H1 (cell line): ENCODE data around the gene OXA1L. TPM values are rescaled to one million over a fixed set of nuclear protein-coding genes. Genes with fewer than 3 reads are reported as not detected.

ENCODE experiments used
- CTCF ChIA-PET: fragments of 300-600 bp; sonication (Branson Sonifier 250); formaldehyde crosslinking; loops from one replicate; lab custom pipeline; 2021; ENCODE audit not compliant: partially characterized antibody; lab: Charles Lee
- POLR2A ChIA-PET: fragments of 300-600 bp; sonication (Branson Sonifier 250); formaldehyde crosslinking; loops from one replicate; lab custom pipeline; 2021; ENCODE audit warnings: inconsistent platforms; ENCODE audit not compliant: partially characterized antibody; lab: Charles Lee
- DNase-seq, 2 experiments: peaks; one replicate each; pipeline versions ENCODE4 v3.0.0 to v3.0.0-alpha.2; 2010 to 2022; ENCODE audit warnings: low spot score in 2 of 2, low read depth in 1 of 2, mixed read lengths in 1 of 2
- FAIRE-seq: peaks from 2 replicates; lab custom pipeline; 2011; peaks lifted over from hg19 to GRCh38; lab: Jason Lieb, UNC
- H2AFZ ChIP-seq: 2 replicates; pipeline ENCODE4 v1.8.1; 2012; ENCODE audit warnings: low read length, inconsistent platforms
- H2AK5ac ChIP-seq: 2 replicates; pipeline ENCODE4 v1.6.1; 2013; ENCODE audit warnings: low read depth, low read length
- H2BK120ac ChIP-seq: replicated peaks from 2 replicates; pipeline ENCODE3; 2013; ENCODE audit warnings: low read depth, low read length, inconsistent platforms
- H2BK12ac ChIP-seq: 2 replicates; pipeline ENCODE4 v1.6.1; 2013; ENCODE audit warnings: low read depth, low read length
- H2BK15ac ChIP-seq: 2 replicates; pipeline ENCODE4 v1.6.1; 2013; ENCODE audit warnings: low read length
- H2BK20ac ChIP-seq: 2 replicates; pipeline ENCODE4 v1.6.1; 2013; ENCODE audit warnings: low read length
- H2BK5ac ChIP-seq: 2 replicates; pipeline ENCODE4 v1.6.1; 2013; ENCODE audit warnings: low read depth, low read length
- H3K14ac ChIP-seq: 2 replicates; pipeline ENCODE4 v1.6.1; 2013; ENCODE audit warnings: inconsistent platforms; ENCODE audit not compliant: insufficient read length
- H3K18ac ChIP-seq: 2 replicates; pipeline ENCODE4 v1.6.1; 2013; ENCODE audit warnings: low read length; ENCODE audit errors: extremely low read depth
- H3K23ac ChIP-seq: 2 replicates; pipeline ENCODE4 v1.6.1; 2013; ENCODE audit warnings: inconsistent platforms; ENCODE audit not compliant: insufficient read length
- H3K23me2 ChIP-seq: 2 replicates; pipeline ENCODE4 v1.6.1; 2013; ENCODE audit warnings: low read depth, low read length
- H3K27ac ChIP-seq: 2 replicates; pipeline ENCODE4 v1.6.1; 2011; ENCODE audit warnings: low read depth, low read length, inconsistent platforms
- H3K27me3 ChIP-seq, 4 experiments: replicated peaks in 1 of 4; 1 replicate in 1 of 4; 2 replicates in 3 of 4; pipeline versions ENCODE4 v1.6.1 to v1.8.1; 2011 to 2013; ENCODE audit warnings: low read length in 3 of 4, mild to moderate bottlenecking in 3 of 4, inconsistent platforms in 2 of 4, mixed read lengths in 2 of 4, moderate library complexity in 1 of 4; ENCODE audit not compliant: control insufficient read depth in 3 of 4, insufficient read depth in 3 of 4; ENCODE audit errors: extremely low read depth in 1 of 4
- H3K36me3 ChIP-seq, 4 experiments: 2 replicates each; pipeline versions ENCODE4 v1.6.1 to v1.8.1; 2011 to 2013; ENCODE audit warnings: mild to moderate bottlenecking in 4 of 4, low read length in 3 of 4, moderate library complexity in 2 of 4, control low read depth in 1 of 4, inconsistent platforms in 1 of 4; ENCODE audit not compliant: insufficient read depth in 4 of 4, control insufficient read depth in 2 of 4
- H3K4ac ChIP-seq: replicated peaks from 2 replicates; pipeline ENCODE3; 2013; ENCODE audit warnings: low read length, low read depth, mixed read lengths, inconsistent platforms; ENCODE audit not compliant: insufficient read length
- H3K4me1 ChIP-seq, 4 experiments: replicated peaks in 1 of 4; 1 replicate in 1 of 4; 2 replicates in 3 of 4; pipeline versions ENCODE4 v1.6.1 to v1.8.1; 2011 to 2013; ENCODE audit warnings: low read length in 3 of 4, inconsistent platforms in 2 of 4, mixed read lengths in 1 of 4; ENCODE audit not compliant: insufficient read depth in 4 of 4, control insufficient read depth in 3 of 4
- H3K4me2 ChIP-seq, 2 experiments: 2 replicates each; pipeline versions ENCODE4 v1.6.1 to v1.8.1; 2011 to 2013; ENCODE audit warnings: low read depth in 2 of 2, low read length in 2 of 2, control low read depth in 1 of 2, inconsistent platforms in 1 of 2, mild to moderate bottlenecking in 1 of 2; ENCODE audit not compliant: insufficient read depth in 1 of 2
- H3K4me3 ChIP-seq, 4 experiments: fragments of 200-600, 300-600 bp in 1 of 4; sonication (generic), shearing (Covaris generic), sonication (Bioruptor Twin) in 1 of 4; 2 replicates each; pipeline versions ENCODE4 v1.5.1 to v1.8.1; 2011 to 2016; ENCODE audit warnings: low read length in 4 of 4, low read depth in 3 of 4, control low read depth in 2 of 4, inconsistent platforms in 2 of 4, mild to moderate bottlenecking in 2 of 4, mixed read lengths in 1 of 4, moderate library complexity in 1 of 4; ENCODE audit not compliant: insufficient read depth in 2 of 4; ENCODE audit errors: extremely low read depth in 1 of 4
- H3K56ac ChIP-seq: replicated peaks from 2 replicates; pipeline ENCODE3; 2013; ENCODE audit warnings: low read depth, mild to moderate bottlenecking, mixed read lengths, low read length, inconsistent platforms; ENCODE audit not compliant: insufficient read length
- H3K79me1 ChIP-seq: 2 replicates; pipeline ENCODE4 v1.6.1; 2013; ENCODE audit warnings: low read depth, low read length, control low read depth
- H3K79me2 ChIP-seq, 2 experiments: 2 replicates each; pipeline versions ENCODE4 v1.6.1 to v1.8.1; 2012 to 2013; ENCODE audit warnings: low read length in 2 of 2, mild to moderate bottlenecking in 2 of 2, inconsistent platforms in 1 of 2; ENCODE audit not compliant: insufficient read depth in 2 of 2, control insufficient read depth in 1 of 2
- H3K9ac ChIP-seq, 4 experiments: replicated peaks in 1 of 4; 1 replicate in 1 of 4; 2 replicates in 3 of 4; pipeline versions ENCODE4 v1.6.1 to v1.8.1; 2011 to 2013; ENCODE audit warnings: low read depth in 3 of 4, low read length in 3 of 4, control low read depth in 2 of 4, mild to moderate bottlenecking in 2 of 4, moderate library complexity in 2 of 4, inconsistent platforms in 1 of 4; ENCODE audit errors: extremely low read depth in 1 of 4
- H3K9me3 ChIP-seq, 2 experiments: 2 replicates each; pipeline versions ENCODE4 v1.6.1 to v1.8.1; 2012 to 2013; ENCODE audit warnings: mild to moderate bottlenecking in 2 of 2, moderate library complexity in 2 of 2, control low read depth in 1 of 2, inconsistent platforms in 1 of 2, low read depth in 1 of 2, low read length in 1 of 2, mixed read lengths in 1 of 2; ENCODE audit not compliant: insufficient read depth in 2 of 2
- H4K20me1 ChIP-seq, 2 experiments: replicated peaks in 1 of 2; 2 replicates each; pipeline versions ENCODE3 to v1.8.1; 2011 to 2013; ENCODE audit warnings: inconsistent platforms in 2 of 2, low read length in 2 of 2, mild to moderate bottlenecking in 1 of 2; ENCODE audit not compliant: insufficient read depth in 2 of 2, control insufficient read depth in 1 of 2
- H4K5ac ChIP-seq: 2 replicates; pipeline ENCODE4 v1.6.1; 2013; ENCODE audit warnings: low read length, low read depth, mixed read lengths, inconsistent platforms; ENCODE audit not compliant: insufficient read length
- H4K8ac ChIP-seq: 2 replicates; pipeline ENCODE4 v1.8.0; 2013; ENCODE audit warnings: mild to moderate bottlenecking, moderate library complexity, low read length, inconsistent platforms; ENCODE audit not compliant: insufficient read depth; ENCODE audit errors: extremely low read depth
- H4K91ac ChIP-seq: replicated peaks from 2 replicates; pipeline ENCODE3; 2013; ENCODE audit warnings: low read length, mixed read lengths, inconsistent platforms; ENCODE audit not compliant: insufficient read length
- ASH2L ChIP-seq: fragments of 200-600, 300-600 bp; sonication (generic); IDR thresholded peaks from one replicate; pipeline ENCODE4 v1.7.1; 2017; ENCODE audit warnings: low read length
- CBX8 ChIP-seq: fragments of 300-800, 300-1000 bp; sonication (generic); IDR thresholded peaks from 2 replicates; pipeline ENCODE4 v1.7.1; 2016; ENCODE audit warnings: low read depth, low read length, borderline replicate concordance
- CEBPB ChIP-seq: IDR thresholded peaks from 2 replicates; pipeline ENCODE4 v1.6.1; 2012; ENCODE audit warnings: low read depth, low read length
- CHD1 ChIP-seq: IDR thresholded peaks from 2 replicates; pipeline ENCODE4 v1.6.1; 2012; ENCODE audit warnings: low read depth, low read length, improper control_type of control experiment
- CHD2 ChIP-seq: IDR thresholded peaks from 2 replicates; pipeline ENCODE4 v1.6.1; 2012; ENCODE audit warnings: low read length, improper control_type of control experiment
- GTF2F1 ChIP-seq: IDR thresholded peaks from 2 replicates; pipeline ENCODE4 v1.6.1; 2012; ENCODE audit warnings: low read depth, low read length, improper control_type of control experiment, borderline replicate concordance
- KDM4A ChIP-seq: IDR thresholded peaks from one replicate; pipeline ENCODE4 v1.7.1; 2012; ENCODE audit warnings: low read depth, mild to moderate bottlenecking, moderate library complexity, low read length, inconsistent platforms; ENCODE audit not compliant: severe bottlenecking
- NRF1 ChIP-seq: IDR thresholded peaks from 2 replicates; pipeline ENCODE4 v1.6.1; 2011; ENCODE audit warnings: mild to moderate bottlenecking, low read depth, low read length, improper control_type of control experiment
- RXRA ChIP-seq: IDR thresholded peaks from 2 replicates; pipeline ENCODE4 v1.6.1; 2011; ENCODE audit warnings: low read depth, mild to moderate bottlenecking, low read length, moderate library complexity; ENCODE audit not compliant: insufficient read depth
- SRF ChIP-seq: IDR thresholded peaks from 2 replicates; pipeline ENCODE4 v1.6.1; 2011; ENCODE audit warnings: mild to moderate bottlenecking, low read depth, low read length, moderate library complexity
- TAF1 ChIP-seq: IDR thresholded peaks from 2 replicates; pipeline ENCODE4 v1.6.1; 2011; ENCODE audit warnings: mild to moderate bottlenecking, low read depth, low read length
- WGBS, 2 experiments: shearing (Covaris generic) in 1 of 2; methylation state at CpG; one replicate each; pipeline versions ENCODE4 v1.1.6 to v1.1.7; 2013 to 2015; ENCODE audit warnings: low lambda C conversion rate in 2 of 2, mixed read lengths in 2 of 2, inconsistent platforms in 1 of 2, low coverage in 1 of 2, missing lambda C conversion rate in 1 of 2; ENCODE audit not compliant: insufficient replicate concordance in 2 of 2, insufficient coverage in 1 of 2, insufficient read length in 1 of 2; ENCODE audit errors: extremely low coverage in 1 of 2, missing lambda C conversion rate in 1 of 2; 5-methylcytosine and 5-hydroxymethylcytosine counted together
- polyA plus RNA-seq, 7 experiments: library from polyadenylated mRNA; depleted of rRNA in 3 of 7; stranded (reverse) in 5 of 7; unstranded in 2 of 7; fragments of >200 nt in 5 of 7; fragments of 200-250 nt in 2 of 7; gene quantifications; 1 replicate in 5 of 7; 2 replicates in 1 of 7; 4 replicates in 1 of 7; pipeline versions ENCODE4 v1.2.1 to v1.2.3, GENCODE V29; 2011 to 2013; ENCODE audit warnings: missing spikeins in 2 of 7, mixed read lengths in 2 of 7
- total RNA-seq: library from RNA; stranded (reverse); fragmentation: NEBNext Ultra II Directional; extraction: Animal tissue kit (Norgen Biotek cat#: 25700); gene quantifications from 2 replicates; pipeline ENCODE4 v1.2.1, GENCODE V29; 2021
- TF ChIP-seq, protein P1 (sequence below): IDR thresholded peaks from 2 replicates; pipeline ENCODE4 v1.6.1; 2012; ENCODE audit warnings: inconsistent platforms
- TF ChIP-seq, protein P2 (sequence below): IDR thresholded peaks from 2 replicates; pipeline ENCODE4 v1.6.1; 2012; ENCODE audit warnings: inconsistent platforms

OXA1L gene
- total and polyA plus RNA-seq, 2 of the 8 experiments (the other 6 are each of a cell fraction or from before 2014, with no cell fraction given) = 125 to 199 TPM

DNA sequence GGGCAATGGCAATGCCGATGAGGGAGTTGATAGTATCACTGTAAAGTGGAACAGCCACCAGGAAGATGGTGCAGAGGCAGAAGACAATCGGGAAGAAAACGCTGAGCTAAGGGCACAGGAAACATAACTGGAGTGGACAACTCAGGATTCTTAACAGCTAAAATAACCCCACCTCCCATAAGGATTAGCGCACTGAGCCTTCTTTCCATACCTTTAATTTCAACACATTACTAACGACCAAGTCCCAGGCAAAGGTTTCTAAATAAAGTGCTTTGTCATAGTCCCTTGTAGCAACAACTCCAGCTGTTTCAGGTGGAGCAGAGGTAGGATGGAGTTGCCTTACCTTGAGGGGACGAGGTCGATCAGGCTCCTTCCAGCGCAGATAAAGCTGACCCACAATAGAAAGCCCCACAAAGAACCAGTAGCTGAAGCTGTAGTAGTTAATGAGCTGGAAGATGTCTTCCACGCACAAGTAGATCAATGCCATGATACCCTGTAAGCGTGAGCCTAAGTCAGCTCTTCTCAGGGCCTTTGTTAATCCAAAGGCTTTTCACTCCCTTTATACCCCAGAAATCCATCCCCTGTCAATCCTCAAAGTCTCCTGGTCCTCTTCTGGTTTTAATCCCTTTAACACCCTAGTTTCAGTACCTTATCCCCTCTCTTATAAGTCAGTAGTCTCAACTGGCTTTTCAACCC lies 7.7 kb downstream of the OXA1L start:
- H3K4me3 ChIP-seq = no peak overlapping the region
- H3K9me3 ChIP-seq = no peaks in the 10 kb centered on the region
- H2BK120ac ChIP-seq = no peak overlapping the region
- ChIA-PET POLR2A (interaction anchor here (0.6 to 3.4 kb wide), 15 partner anchors 8 to 204 kb away, joined by 3 to 13 read pairs (median 3); partner anchors contain the start of genes OXA1L and REM2), CTCF (interaction anchor here (0.7 to 2.9 kb wide), 18 partner anchors 10 to 384 kb away, joined by 3 to 17 read pairs (median 5); no protein-coding TSS in a partner anchor)
- FAIRE-seq (no peak), DNase-seq (no peak)
- H3K4ac ChIP-seq = no peak overlapping the region
- no peak overlapping the region for H2BK20ac ChIP-seq
- H3K27ac ChIP-seq = no peak overlapping the region
- peaks cover 18 to 41% (median 28%) of the 10 kb centered on the region in 4 experiments for H3K36me3 ChIP-seq
- H3K56ac ChIP-seq = no peak overlapping the region
- H3K14ac ChIP-seq = no peak overlapping the region
- 88% methylated on average over 10 of the region's 10 CpGs; no CpG with 5 or more reads in 1 of the 2 experiments for WGBS, 2 experiments
- no peaks in the 10 kb centered on the region for H3K4me1 ChIP-seq
- H3K79me2 ChIP-seq = no peaks in the 10 kb centered on the region
- no peak overlapping the region for H2BK12ac ChIP-seq
- H2BK15ac ChIP-seq = no peak overlapping the region
- no peak overlapping the region for H3K18ac ChIP-seq
- no peak overlapping the region for H2AFZ ChIP-seq
- peak overlapping the region; percentile 26; the same call in 1 of the 2 replicates for H2BK5ac ChIP-seq
- no peak overlapping the region for H4K8ac ChIP-seq
- no peak overlapping the region for H3K4me2 ChIP-seq
- H2AK5ac ChIP-seq = no peak overlapping the region
- no peak overlapping the region for H3K23ac ChIP-seq
- no peak overlapping the region for H4K91ac ChIP-seq
- no peak overlapping the region for H4K5ac ChIP-seq
- H4K20me1 ChIP-seq = no peaks in the 10 kb centered on the region
- no peaks in the 10 kb centered on the region for H3K79me1 ChIP-seq
- no peaks in the 10 kb centered on the region for H3K23me2 ChIP-seq
- H3K27me3 ChIP-seq = no peaks in the 10 kb centered on the region
- no peak overlapping the region for H3K9ac ChIP-seq
- TF ChIP-seq CHD1 (no peak), NRF1 (no peak), ASH2L (no peak), GTF2F1 (no peak), SRF (no peak), CBX8 (no peak), TAF1 (no peak), CHD2 (no peak), KDM4A (no peak), RXRA (no peak), CEBPB (no peak)
- TF ChIP-seq, protein P1, sequence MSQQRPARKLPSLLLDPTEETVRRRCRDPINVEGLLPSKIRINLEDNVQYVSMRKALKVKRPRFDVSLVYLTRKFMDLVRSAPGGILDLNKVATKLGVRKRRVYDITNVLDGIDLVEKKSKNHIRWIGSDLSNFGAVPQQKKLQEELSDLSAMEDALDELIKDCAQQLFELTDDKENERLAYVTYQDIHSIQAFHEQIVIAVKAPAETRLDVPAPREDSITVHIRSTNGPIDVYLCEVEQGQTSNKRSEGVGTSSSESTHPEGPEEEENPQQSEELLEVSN = no peak
- TF ChIP-seq, protein P2, sequence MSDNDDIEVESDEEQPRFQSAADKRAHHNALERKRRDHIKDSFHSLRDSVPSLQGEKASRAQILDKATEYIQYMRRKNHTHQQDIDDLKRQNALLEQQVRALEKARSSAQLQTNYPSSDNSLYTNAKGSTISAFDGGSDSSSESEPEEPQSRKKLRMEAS = no peak
